ENCODE measurements around the gene BCAP31.

Gene BCAP31

DNA sequence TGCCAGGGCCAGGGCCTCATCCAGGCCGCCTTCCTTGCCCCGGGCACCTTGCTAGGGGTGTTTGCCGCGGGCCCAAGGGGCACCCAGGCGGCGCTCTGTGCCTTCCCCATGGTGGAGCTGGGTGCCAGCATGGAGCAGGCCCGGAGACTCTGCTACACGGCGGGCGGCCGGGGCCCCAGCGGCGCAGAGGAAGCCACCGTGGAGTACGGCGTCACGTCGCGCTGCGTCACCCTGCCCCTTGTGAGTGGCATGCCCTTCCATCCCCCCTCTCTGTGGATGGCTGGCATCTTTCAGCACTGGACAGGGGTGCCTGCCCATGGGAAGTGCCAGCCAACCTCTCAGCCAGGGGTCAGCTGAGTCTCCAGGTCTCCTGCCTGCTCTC lies 43.5 kb upstream of the BCAP31 start:
- TF ChIP-seq POLR2A (IDR thresholded peaks at IDR 0.05; ENCODE audit: low read depth, low read length), result no peak
- TF ChIP-seq POLR2AphosphoS5 (IDR thresholded peaks at IDR 0.05; ENCODE audit: low read depth, low read length), result no peak
- no peak for TF ChIP-seq TAF1 (IDR thresholded peaks at IDR 0.05; ENCODE audit: borderline replicate concordance, low read depth, low read length)
- DNase-seq (ENCODE audit: insufficient read length) (no peak), FAIRE-seq (no peak)

DNA sequence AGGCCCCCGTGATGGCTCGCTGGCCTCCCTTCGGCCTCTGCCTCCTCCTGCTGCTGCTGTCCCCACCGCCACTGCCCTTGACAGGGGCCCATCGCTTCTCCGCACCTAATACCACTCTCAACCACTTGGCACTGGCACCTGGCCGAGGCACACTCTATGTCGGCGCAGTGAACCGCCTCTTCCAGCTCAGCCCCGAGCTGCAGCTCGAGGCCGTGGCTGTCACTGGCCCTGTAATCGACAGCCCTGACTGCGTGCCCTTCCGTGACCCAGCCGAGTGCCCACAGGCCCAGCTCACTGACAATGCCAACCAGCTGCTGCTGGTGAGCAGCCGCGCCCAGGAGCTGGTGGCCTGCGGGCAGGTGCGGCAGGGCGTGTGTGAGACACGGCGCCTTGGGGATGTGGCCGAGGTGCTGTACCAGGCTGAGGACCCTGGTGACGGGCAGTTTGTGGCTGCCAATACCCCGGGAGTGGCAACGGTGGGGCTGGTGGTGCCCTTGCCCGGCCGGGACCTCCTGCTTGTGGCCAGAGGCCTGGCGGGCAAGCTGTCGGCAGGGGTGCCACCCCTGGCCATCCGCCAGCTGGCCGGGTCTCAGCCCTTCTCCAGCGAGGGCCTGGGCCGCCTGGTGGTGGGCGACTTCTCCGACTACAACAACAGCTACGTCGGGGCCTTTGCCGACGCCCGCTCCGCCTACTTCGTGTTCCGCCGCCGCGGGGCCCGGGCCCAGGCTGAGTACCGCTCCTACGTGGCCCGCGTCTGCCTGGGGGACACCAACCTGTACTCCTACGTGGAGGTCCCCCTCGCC lies 42.9 kb upstream of the BCAP31 start:
- FAIRE-seq (no peak), DNase-seq (ENCODE audit: insufficient read length) (peak; percentile 14)
- TF ChIP-seq POLR2AphosphoS5 (IDR thresholded peaks at IDR 0.05; ENCODE audit: low read depth, low read length) (no peak), TAF1 (IDR thresholded peaks at IDR 0.05; ENCODE audit: borderline replicate concordance, low read depth, low read length) (no peak), POLR2A (IDR thresholded peaks at IDR 0.05; ENCODE audit: low read depth, low read length) (no peak)

- FAIRE-seq (no peak), DNase-seq (ENCODE audit: insufficient read length) (peak; percentile 38)
- TF ChIP-seq POLR2A (IDR thresholded peaks at IDR 0.05; ENCODE audit: low read depth, low read length) (no peak), TAF1 (IDR thresholded peaks at IDR 0.05; ENCODE audit: borderline replicate concordance, low read depth, low read length) (no peak), POLR2AphosphoS5 (IDR thresholded peaks at IDR 0.05; ENCODE audit: low read depth, low read length) (no peak)
These were observed 42.1 kb upstream of the BCAP31 start for GRCh38 chrX:153766098-153766817.

DNA sequence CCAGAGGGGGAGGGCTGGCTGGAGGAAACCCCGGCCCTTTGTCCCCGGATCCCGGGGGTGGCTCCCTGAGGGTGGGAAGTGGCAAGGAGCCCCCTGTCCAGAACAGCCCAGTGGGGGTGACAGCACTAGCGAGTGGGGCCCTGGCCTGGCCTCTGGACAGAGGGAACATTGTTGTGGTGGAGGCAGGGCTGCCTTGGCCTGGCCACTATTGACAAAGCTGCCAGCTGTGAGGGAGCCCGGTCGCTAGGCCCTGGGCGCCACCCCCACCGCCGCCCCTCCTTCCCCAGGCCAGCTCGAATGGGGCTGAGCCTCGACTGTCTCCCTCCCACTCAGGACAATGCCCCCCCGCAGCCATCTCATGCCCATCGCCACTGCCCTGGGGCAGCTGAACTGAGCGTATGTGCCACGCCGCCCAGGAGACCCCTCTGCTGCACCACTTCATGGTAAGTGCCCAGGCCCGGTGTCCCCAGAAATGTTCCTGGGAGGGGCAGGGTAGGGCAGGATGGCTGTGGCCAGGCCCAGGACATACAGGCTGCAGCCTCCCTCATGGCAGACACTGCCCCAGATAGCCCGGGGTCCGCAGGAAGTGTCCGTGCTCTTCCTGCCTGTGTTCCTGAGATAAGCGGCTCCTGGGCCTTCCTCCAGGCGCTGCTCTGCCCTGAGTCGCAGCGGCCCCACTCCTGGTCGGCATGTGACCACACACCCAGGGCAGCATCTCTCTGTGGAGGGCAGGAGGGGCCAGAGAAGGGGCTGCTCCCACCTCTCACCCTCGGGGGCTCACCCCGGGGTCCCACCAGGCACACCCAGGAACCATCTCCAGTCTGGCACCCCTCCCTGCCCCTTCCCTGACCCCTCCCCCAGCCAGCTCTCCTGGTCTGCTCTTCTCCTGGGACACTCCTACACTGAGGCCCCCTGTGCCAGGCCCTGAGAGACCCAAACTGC lies 41.2 kb upstream of the BCAP31 start:
- TF ChIP-seq POLR2A (IDR thresholded peaks at IDR 0.05; ENCODE audit: low read depth, low read length) (no peak), TAF1 (IDR thresholded peaks at IDR 0.05; ENCODE audit: borderline replicate concordance, low read depth, low read length) (no peak), POLR2AphosphoS5 (IDR thresholded peaks at IDR 0.05; ENCODE audit: low read depth, low read length) (no peak)
- DNase-seq (ENCODE audit: insufficient read length) (peak; percentile 22), FAIRE-seq (no peak)

GRCh38 chrX:153764786-153765137 lies 40.6 kb upstream of the BCAP31 start:
- no peak for FAIRE-seq
- no peak for TF ChIP-seq TAF1 (IDR thresholded peaks at IDR 0.05; ENCODE audit: borderline replicate concordance, low read depth, low read length)
- TF ChIP-seq POLR2A (IDR thresholded peaks at IDR 0.05; ENCODE audit: low read depth, low read length), result no peak
- no peak for TF ChIP-seq POLR2AphosphoS5 (IDR thresholded peaks at IDR 0.05; ENCODE audit: low read depth, low read length)
- peak; percentile 19 for DNase-seq (ENCODE audit: insufficient read length)

DNA sequence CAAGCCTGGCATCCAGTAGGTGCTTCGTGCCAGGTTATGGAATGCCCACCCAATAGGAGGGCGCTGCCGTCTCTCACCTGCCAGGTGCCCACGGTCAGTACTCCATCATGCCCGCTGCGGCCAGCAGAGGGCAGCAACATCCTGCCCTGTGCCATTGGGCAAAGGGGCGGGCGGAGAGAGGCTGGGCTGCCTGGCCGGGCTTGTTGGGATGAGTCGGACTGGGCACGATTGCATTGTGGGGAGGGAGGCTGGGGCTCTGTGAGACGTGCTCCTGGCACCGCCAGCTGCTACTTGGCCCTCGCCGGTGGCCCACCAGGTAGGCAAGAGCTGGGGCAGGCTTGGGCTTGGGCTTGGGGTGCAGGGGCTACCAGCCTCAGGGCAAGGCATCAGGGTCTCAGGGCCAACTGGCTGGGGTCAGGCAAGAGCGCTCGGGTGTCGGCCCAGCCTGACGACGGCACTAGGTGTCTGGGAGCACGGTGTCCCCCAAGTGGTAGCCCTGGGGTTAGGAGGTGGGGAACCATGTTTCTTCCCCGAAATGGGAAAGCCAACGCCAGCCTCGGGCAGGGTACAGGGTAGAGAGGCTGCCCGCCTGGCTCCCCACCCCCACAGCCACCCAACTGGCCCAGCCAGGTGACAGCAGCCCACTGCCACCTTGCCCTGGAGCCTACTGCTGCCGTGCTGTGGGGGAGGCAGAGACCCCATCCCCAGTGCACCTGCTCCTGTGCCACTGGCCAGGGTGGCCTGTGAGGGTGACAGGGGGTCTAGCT lies 40.0 kb upstream of the BCAP31 start, which contains the start of gene PLXNB3:
Gene PLXNB3 (plus strand): TSS at position 261 of the 767 bp plus-strand sequence. CDS start 1,287 bp downstream, outside the sequence.
- DNase-seq (ENCODE audit: insufficient read length) (peak; percentile 85), FAIRE-seq (peak; percentile 84)
- TF ChIP-seq TAF1 (IDR thresholded peaks at IDR 0.05; ENCODE audit: borderline replicate concordance, low read depth, low read length) (no peak), POLR2A (IDR thresholded peaks at IDR 0.05; ENCODE audit: low read depth, low read length) (no peak), POLR2AphosphoS5 (IDR thresholded peaks at IDR 0.05; ENCODE audit: low read depth, low read length) (no peak)

- DNase-seq (ENCODE audit: insufficient read length), result peak; percentile 22
- no peak for FAIRE-seq
- TF ChIP-seq POLR2AphosphoS5 (IDR thresholded peaks at IDR 0.05; ENCODE audit: low read depth, low read length) (no peak), TAF1 (IDR thresholded peaks at IDR 0.05; ENCODE audit: borderline replicate concordance, low read depth, low read length) (no peak), POLR2A (IDR thresholded peaks at IDR 0.05; ENCODE audit: low read depth, low read length) (no peak)
These were observed 39.2 kb upstream of the BCAP31 start for GRCh38 chrX:153763298-153763932.

DNA sequence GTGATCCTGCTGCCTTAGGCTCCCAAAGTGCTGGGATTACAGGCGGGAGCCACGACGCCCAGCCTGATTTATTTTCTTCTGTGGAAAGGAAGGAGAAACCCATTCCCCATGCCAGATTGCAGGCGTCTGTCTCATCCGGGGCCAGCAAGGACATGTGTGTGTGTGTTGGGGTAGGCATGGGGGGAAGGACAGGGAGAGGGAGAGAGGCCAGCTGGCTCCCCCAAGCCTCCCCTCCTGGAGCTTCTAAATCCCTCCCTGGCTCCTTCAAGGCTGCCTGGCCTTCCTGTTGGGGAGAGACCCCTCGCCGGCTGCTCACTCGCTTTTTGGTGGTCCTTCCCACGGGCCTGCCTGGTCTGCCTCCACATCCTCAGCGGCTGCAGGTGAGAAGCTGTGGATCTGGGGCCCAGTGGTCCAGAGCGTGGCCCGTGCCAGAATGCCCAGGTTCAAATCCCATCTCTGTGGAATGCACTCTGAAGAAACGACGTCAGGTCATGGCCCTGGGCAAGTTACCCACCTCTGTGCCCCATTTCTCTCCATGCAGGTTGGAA lies 38.5 kb upstream of the BCAP31 start:
- FAIRE-seq, result no peak
- TF ChIP-seq POLR2AphosphoS5 (IDR thresholded peaks at IDR 0.05; ENCODE audit: low read depth, low read length), result no peak
- no peak for TF ChIP-seq POLR2A (IDR thresholded peaks at IDR 0.05; ENCODE audit: low read depth, low read length)
- TF ChIP-seq TAF1 (IDR thresholded peaks at IDR 0.05; ENCODE audit: borderline replicate concordance, low read depth, low read length), result no peak
- no peak for DNase-seq (ENCODE audit: insufficient read length)

DNA sequence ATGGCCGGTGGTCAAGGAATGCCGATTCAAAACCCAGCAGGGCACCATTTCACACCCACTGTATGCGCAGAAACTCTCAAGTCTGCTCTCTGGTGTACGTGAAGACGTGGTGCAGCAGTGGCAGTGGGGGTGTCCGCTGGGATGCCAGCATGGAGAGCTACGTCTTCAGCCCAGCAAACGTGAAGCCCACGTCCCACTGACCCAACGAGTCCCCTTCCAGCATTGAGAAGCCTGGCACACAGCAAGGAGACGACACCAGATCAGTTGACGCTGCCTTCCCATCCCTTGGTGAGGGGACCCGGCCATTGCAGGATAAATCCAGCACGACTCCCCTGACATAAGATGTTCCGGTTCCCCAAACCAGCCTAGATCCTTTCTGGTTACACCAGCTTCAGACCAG lies 37.7 kb upstream of the BCAP31 start:
- DNase-seq (ENCODE audit: insufficient read length) (no peak), FAIRE-seq (no peak)
- no peak for TF ChIP-seq POLR2AphosphoS5 (IDR thresholded peaks at IDR 0.05; ENCODE audit: low read depth, low read length)
- no peak for TF ChIP-seq POLR2A (IDR thresholded peaks at IDR 0.05; ENCODE audit: low read depth, low read length)
- TF ChIP-seq TAF1 (IDR thresholded peaks at IDR 0.05; ENCODE audit: borderline replicate concordance, low read depth, low read length), result no peak

GRCh38 chrX:153755136-153755535 lies 30.9 kb upstream of the BCAP31 start:
- FAIRE-seq, result no peak
- TF ChIP-seq POLR2AphosphoS5 (IDR thresholded peaks at IDR 0.05; ENCODE audit: low read depth, low read length) (no peak), TAF1 (IDR thresholded peaks at IDR 0.05; ENCODE audit: borderline replicate concordance, low read depth, low read length) (no peak), POLR2A (IDR thresholded peaks at IDR 0.05; ENCODE audit: low read depth, low read length) (no peak)
- DNase-seq (ENCODE audit: insufficient read length), result no peak
